Smooth muscle cell (in vitro differentiated cells): ENCODE measurements around the gene WDR73. TPM values are rescaled to one million over a fixed set of nuclear protein-coding genes. Genes with fewer than 3 reads are reported as not detected.

Experiments used
- DNase-seq: peaks from one replicate; lab custom pipeline; 2025; ENCODE audit not compliant: unreplicated experiment; lab: John Stamatoyannopoulos, UW
- H2AFZ ChIP-seq: fragments of 200-600 bp; sonication (generic); 2 replicates; pipeline ENCODE4 v1.6.0; 2016; ENCODE audit warnings: antibody characterized with exemption, low read depth, mild to moderate bottlenecking
- H3F3A ChIP-seq: fragments of 200-600 bp; sonication (generic); 2 replicates; pipeline ENCODE4 v1.6.0; 2017; ENCODE audit warnings: antibody characterized with exemption, low read depth
- H3K27ac ChIP-seq: fragments of 200-600 bp; sonication (generic); 2 replicates; pipeline ENCODE4 v1.5.1; 2016; ENCODE audit warnings: low read depth, mild to moderate bottlenecking
- H3K27me3 ChIP-seq: fragments of 200-600 bp; sonication (generic); 2 replicates; pipeline ENCODE4 v1.6.1; 2016; ENCODE audit warnings: low read depth, mild to moderate bottlenecking
- H3K36me3 ChIP-seq: fragments of 200-600 bp; sonication (generic); 2 replicates; pipeline ENCODE4 v1.5.1; 2016; ENCODE audit warnings: low read depth
- H3K4me1 ChIP-seq: fragments of 200-600 bp; sonication (generic); 2 replicates; pipeline ENCODE4 v1.5.1; 2016; ENCODE audit warnings: low read depth
- H3K4me2 ChIP-seq: fragments of 200-600 bp; sonication (generic); 2 replicates; pipeline ENCODE4 v1.6.0; 2016; ENCODE audit warnings: mild to moderate bottlenecking
- H3K4me3 ChIP-seq: fragments of 200-600 bp; sonication (generic); 2 replicates; pipeline ENCODE4 v1.5.1; 2016; ENCODE audit warnings: mild to moderate bottlenecking
- H3K79me2 ChIP-seq: fragments of 200-600 bp; sonication (generic); 2 replicates; pipeline ENCODE4 v1.6.0; 2016; ENCODE audit warnings: low read depth, mild to moderate bottlenecking
- H3K9ac ChIP-seq: fragments of 200-600 bp; sonication (generic); 2 replicates; pipeline ENCODE4 v1.6.0; 2016; ENCODE audit warnings: low read depth
- H3K9me3 ChIP-seq: fragments of 200-600 bp; sonication (generic); replicated peaks from 2 replicates; pipeline ENCODE4 v1.5.1; 2016; ENCODE audit warnings: low read depth
- H4K20me1 ChIP-seq: fragments of 200-600 bp; sonication (generic); 2 replicates; pipeline ENCODE4 v1.6.0; 2016; ENCODE audit warnings: low read depth
- CTCF ChIP-seq: fragments of 200-600 bp; sonication (generic); IDR thresholded peaks from 2 replicates; pipeline ENCODE4 v1.5.1; 2017; ENCODE audit warnings: borderline replicate concordance, mild to moderate bottlenecking, antibody characterized with exemption; ENCODE audit not compliant: insufficient read depth, poor library complexity, severe bottlenecking
- WGBS: methylation state at CpG from one replicate; pipeline ENCODE4 v1.1.7; 2016; ENCODE audit warnings: low lambda C conversion rate; 5-methylcytosine and 5-hydroxymethylcytosine counted together
- polyA plus RNA-seq: library from polyadenylated mRNA; unstranded; fragments of >200 nt; fragmentation: Nextera tagmentation; extraction: Ambion mirVana; gene quantifications from 2 replicates; pipeline ENCODE4 v1.2.1, GENCODE V29; 2016
- total RNA-seq: library from RNA; depleted of rRNA; stranded (reverse); fragments of >200 nt; gene quantifications from 2 replicates; pipeline ENCODE4 v1.2.3, GENCODE V29; 2014

The WDR73 gene
- total and polyA plus RNA-seq, 2 experiments from 2014 or later: 12.3 to 19.4 TPM

GRCh38 chr15:84604826-84605553, 49.1 kb downstream of the WDR73 start:
- no peak for TF ChIP-seq CTCF
- Histone ChIP-seq H3K4me3 (no peak overlapping the region), H3K9me3 (no peaks in the 10 kb centered on the region), H3K4me1 (peaks cover 6% of the 10 kb centered on the region), H3K4me2 (peak overlapping the region; percentile 64), H3K27ac (peak overlapping the region; percentile 71), H3F3A (no peaks in the 10 kb centered on the region), H2AFZ (no peak overlapping the region), H4K20me1 (peaks cover 78% of the 10 kb centered on the region), H3K36me3 (no peaks in the 10 kb centered on the region), H3K79me2 (peaks cover 25% of the 10 kb centered on the region), H3K9ac (peak overlapping the region; percentile 47), H3K27me3 (no peaks in the 10 kb centered on the region)
- DNase-seq: no peak
- 34% methylated on average over 19 of the region's 19 CpGs for WGBS

- no peak for TF ChIP-seq CTCF
- no peaks in the 10 kb centered on the region for H3K36me3 ChIP-seq
- H3K27me3 ChIP-seq: no peaks in the 10 kb centered on the region
- H3K79me2 ChIP-seq: peaks cover 16% of the 10 kb centered on the region
- no peak overlapping the region for H3K4me2 ChIP-seq
- H3K9me3 ChIP-seq: no peaks in the 10 kb centered on the region
- WGBS: 92% methylated on average over 14 of the region's 14 CpGs
- H3F3A ChIP-seq: no peaks in the 10 kb centered on the region
- H3K4me3 ChIP-seq: no peak overlapping the region
- no peak overlapping the region for H2AFZ ChIP-seq
- peaks cover 6% of the 10 kb centered on the region for H3K4me1 ChIP-seq
- peaks cover 66% of the 10 kb centered on the region for H4K20me1 ChIP-seq
- no peak overlapping the region for H3K9ac ChIP-seq
- H3K27ac ChIP-seq: peak overlapping the region; percentile 71
- no peak for DNase-seq
Measured at GRCh38 chr15:84603630-84604379, 50.3 kb downstream of the WDR73 start.

- Histone ChIP-seq H2AFZ (peak overlapping the region; percentile 92), H3K27me3 (no peaks in the 10 kb centered on the region), H3K9me3 (no peaks in the 10 kb centered on the region), H3K9ac (peak overlapping the region; percentile 95), H4K20me1 (peaks cover 44% of the 10 kb centered on the region), H3K79me2 (peaks cover 6% of the 10 kb centered on the region), H3K4me1 (peaks cover 10% of the 10 kb centered on the region), H3F3A (no peaks in the 10 kb centered on the region), H3K27ac (peak overlapping the region; percentile 46), H3K36me3 (no peaks in the 10 kb centered on the region), H3K4me3 (peak overlapping the region; percentile 67), H3K4me2 (peak overlapping the region; percentile 94)
- 16% methylated on average over 6 of the region's 6 CpGs for WGBS
- TF ChIP-seq CTCF: no peak
- DNase-seq: no peak
Measured at GRCh38 chr15:84601555-84601838, 52.6 kb downstream of the WDR73 start.
